ENCODE data around the gene STIMATE. TPM values are rescaled to one million over a fixed set of nuclear protein-coding genes. Genes with fewer than 3 reads are reported as not detected.

The STIMATE gene
- total RNA-seq, 1 donor from 2014 or later, result 17.6 TPM

DNA sequence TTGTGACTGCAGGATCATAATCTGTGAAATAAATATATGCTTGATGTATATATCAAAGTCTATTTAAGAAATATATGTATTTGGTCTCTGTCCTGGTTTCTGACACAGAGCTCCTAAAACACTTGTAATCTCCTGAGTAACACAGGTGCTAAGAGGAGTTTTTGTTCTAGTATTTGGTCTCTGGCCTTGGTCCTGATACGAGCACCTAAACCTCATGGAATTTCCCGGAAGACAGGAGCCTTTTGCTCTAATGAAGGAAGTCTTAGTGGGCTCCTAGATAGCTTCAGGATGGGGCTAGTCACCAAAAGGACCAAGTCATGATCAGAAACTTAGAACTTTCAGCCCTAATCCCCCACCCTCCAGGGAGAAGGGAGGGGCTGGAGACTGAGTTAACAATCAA lies 43.3 kb downstream of the STIMATE start:
- Mint-ChIP-seq H3K4me3 (ENCODE audit: low read depth) (no peak overlapping the region), H3K9me3 (no peaks in the 10 kb centered on the region), H3K4me1 (ENCODE audit: low read depth) (no peaks in the 10 kb centered on the region), H3K36me3 (ENCODE audit: low read depth) (peaks cover 5% of the 10 kb centered on the region), H3K27ac (no peak overlapping the region), H3K27me3 (ENCODE audit: low read depth) (no peaks in the 10 kb centered on the region)
- intact Hi-C loops (cut with micrococcal nuclease), result no loop called here
- no peak for DNase-seq (ENCODE audit: low spot score)

DNA sequence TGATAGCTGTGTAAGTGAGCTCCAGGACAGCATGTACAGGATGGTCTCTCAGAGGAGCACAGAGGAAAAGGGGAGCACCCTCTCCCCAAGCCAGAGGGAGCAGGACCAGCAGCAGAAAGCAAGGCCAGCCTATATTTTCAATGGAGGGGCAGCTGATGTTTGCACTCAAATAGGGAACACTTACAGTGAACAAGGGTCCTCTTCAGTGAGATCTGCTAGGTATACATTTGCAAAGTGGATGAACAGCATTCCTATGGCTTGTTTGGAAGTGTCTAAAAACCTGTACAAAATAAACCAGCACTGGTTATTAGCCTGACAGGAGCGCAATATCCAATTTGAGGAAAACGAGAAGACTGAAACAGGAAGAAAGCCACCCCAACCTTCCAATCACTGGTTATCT lies 44.9 kb downstream of the STIMATE start:
- Mint-ChIP-seq H3K36me3 (ENCODE audit: low read depth) (peaks cover 5% of the 10 kb centered on the region), H3K9me3 (no peaks in the 10 kb centered on the region), H3K4me3 (ENCODE audit: low read depth) (no peak overlapping the region), H3K27ac (no peak overlapping the region), H3K27me3 (ENCODE audit: low read depth) (no peaks in the 10 kb centered on the region), H3K4me1 (ENCODE audit: low read depth) (no peaks in the 10 kb centered on the region)
- intact Hi-C loops (cut with micrococcal nuclease), result no loop called here
- no peak for DNase-seq (ENCODE audit: low spot score)

DNA sequence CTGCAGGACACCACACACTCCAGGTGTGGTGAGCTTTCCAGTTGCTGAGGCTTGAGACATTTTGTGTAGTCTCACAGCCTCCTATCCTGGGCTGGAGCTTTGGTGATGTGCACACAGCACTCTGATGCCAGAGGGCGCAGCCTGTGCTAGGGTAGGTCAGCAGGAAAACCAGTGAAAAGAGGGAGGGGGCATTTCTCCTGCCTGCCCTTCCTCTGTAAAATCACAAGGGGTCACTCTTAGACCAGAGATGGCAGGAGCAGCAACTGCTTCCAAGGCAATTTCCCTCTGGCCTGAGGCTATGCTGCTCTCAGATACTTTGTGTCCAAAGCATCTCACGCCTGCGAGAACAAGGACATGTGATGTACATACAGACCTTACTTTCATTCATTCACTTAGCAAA lies 46.0 kb downstream of the STIMATE start:
- H3K27ac Mint-ChIP-seq, result no peak overlapping the region
- H3K27me3 Mint-ChIP-seq (ENCODE audit: low read depth), result no peaks in the 10 kb centered on the region
- peaks cover 5% of the 10 kb centered on the region for H3K36me3 Mint-ChIP-seq (ENCODE audit: low read depth)
- intact Hi-C loops (cut with micrococcal nuclease), result loop anchor here (1.0 to 2.0 kb wide), 2 partner anchors 83 to 222 kb away; no protein-coding TSS in a partner anchor
- no peak for DNase-seq (ENCODE audit: low spot score)
- H3K4me3 Mint-ChIP-seq (ENCODE audit: low read depth), result no peak overlapping the region
- H3K9me3 Mint-ChIP-seq, result no peaks in the 10 kb centered on the region
- H3K4me1 Mint-ChIP-seq (ENCODE audit: low read depth), result no peaks in the 10 kb centered on the region

DNA sequence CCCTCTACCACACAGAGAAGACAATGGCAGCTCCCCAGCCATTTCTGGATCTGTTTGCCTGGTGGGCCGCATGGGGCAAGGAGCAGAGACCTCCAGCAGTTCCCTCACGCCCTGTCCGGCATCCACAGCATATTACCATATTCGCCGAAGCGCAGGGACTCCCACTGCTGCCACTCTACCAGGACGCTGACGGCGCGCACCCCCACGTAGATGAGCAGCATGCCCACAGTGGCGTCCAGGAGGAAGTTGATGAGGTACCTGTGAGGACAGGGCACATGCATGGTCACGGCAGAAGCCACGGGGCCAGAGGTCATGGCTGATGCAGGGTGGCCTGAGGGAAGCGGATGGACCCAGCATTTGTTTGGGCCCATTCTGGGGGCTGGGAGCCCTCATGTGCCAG lies 47.7 kb downstream of the STIMATE start:
- no peak for DNase-seq (ENCODE audit: low spot score)
- Mint-ChIP-seq H3K27ac (no peak overlapping the region), H3K9me3 (no peaks in the 10 kb centered on the region), H3K36me3 (ENCODE audit: low read depth) (peaks cover 5% of the 10 kb centered on the region), H3K4me3 (ENCODE audit: low read depth) (no peak overlapping the region), H3K27me3 (ENCODE audit: low read depth) (no peaks in the 10 kb centered on the region), H3K4me1 (ENCODE audit: low read depth) (no peaks in the 10 kb centered on the region)
- intact Hi-C loops (cut with micrococcal nuclease), result loop anchor here (2.0 kb wide), 1 partner anchor 85 kb away; no protein-coding TSS in a partner anchor

DNA sequence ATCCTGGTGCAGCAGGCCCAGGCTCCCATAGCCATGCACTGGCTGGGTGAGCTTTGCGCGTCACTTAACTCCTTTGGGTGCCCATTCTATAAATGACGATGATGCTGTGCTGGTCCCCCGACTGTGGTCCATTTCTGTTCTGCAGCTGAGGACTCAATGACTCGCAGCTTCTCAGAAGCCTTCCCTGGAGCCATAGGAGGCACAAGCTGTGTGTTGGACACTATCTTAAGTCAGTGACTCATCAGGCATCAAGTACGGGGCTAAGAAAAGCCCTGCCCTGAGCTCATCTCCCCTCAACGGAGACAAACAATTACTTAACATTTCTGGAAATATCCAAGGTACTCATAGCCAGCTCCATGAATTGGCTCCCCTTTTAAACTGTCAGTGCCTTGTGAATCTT lies 48.7 kb downstream of the STIMATE start:
- Mint-ChIP-seq H3K36me3 (ENCODE audit: low read depth) (peaks cover 5% of the 10 kb centered on the region), H3K27ac (no peak overlapping the region), H3K27me3 (ENCODE audit: low read depth) (no peaks in the 10 kb centered on the region), H3K9me3 (no peaks in the 10 kb centered on the region), H3K4me3 (ENCODE audit: low read depth) (no peak overlapping the region), H3K4me1 (ENCODE audit: low read depth) (no peaks in the 10 kb centered on the region)
- no peak for DNase-seq (ENCODE audit: low spot score)
- intact Hi-C loops (cut with micrococcal nuclease), result no loop called here

DNA sequence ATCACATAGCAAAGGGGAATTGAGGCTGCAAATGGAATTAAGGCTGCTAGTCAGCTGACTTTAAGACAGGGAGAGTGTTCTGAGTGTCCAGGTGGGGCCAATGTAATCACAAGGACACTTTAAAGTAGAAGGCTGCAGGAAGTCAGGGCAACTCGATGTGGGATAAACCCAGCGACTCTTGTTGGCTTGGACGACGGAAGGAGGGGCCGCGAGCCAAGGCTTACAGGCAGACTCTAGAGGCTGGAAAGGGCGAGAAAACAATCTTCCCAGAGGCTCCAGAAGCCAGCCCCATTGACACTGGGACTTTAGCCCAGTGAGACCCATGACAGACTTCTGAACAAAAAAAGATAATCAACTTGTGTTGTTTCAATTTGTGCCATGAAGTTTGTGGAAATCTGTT lies 49.6 kb downstream of the STIMATE start:
- no peak for DNase-seq (ENCODE audit: low spot score)
- no peak overlapping the region for H3K4me3 Mint-ChIP-seq (ENCODE audit: low read depth)
- no peak overlapping the region for H3K27ac Mint-ChIP-seq
- no peaks in the 10 kb centered on the region for H3K9me3 Mint-ChIP-seq
- peaks cover 5% of the 10 kb centered on the region for H3K36me3 Mint-ChIP-seq (ENCODE audit: low read depth)
- intact Hi-C loops (cut with micrococcal nuclease), result no loop called here
- H3K27me3 Mint-ChIP-seq (ENCODE audit: low read depth), result no peaks in the 10 kb centered on the region
- H3K4me1 Mint-ChIP-seq (ENCODE audit: low read depth), result no peaks in the 10 kb centered on the region

DNA sequence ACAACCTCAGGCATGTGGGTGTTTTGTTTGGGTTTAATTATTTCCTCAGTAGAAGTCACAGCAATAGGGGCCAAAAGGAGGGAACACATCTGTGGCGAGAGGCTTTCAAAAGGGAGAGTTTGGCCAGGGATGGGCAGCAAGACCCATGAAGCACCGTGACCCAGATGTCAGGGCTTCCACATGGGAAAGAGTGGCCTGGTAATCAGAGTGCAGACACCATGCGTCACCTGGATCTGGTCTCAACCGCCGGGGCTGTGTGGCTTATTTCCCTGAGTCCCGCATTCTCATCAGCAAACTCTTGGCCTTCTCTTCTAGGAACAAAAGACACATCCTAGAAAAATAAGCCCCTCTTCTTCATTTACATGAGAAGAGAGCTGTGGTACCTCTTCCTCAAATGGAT lies 50.1 kb downstream of the STIMATE start:
- Mint-ChIP-seq H3K27me3 (ENCODE audit: low read depth) (no peaks in the 10 kb centered on the region), H3K9me3 (no peaks in the 10 kb centered on the region), H3K4me3 (ENCODE audit: low read depth) (no peak overlapping the region), H3K27ac (no peak overlapping the region), H3K4me1 (ENCODE audit: low read depth) (no peaks in the 10 kb centered on the region), H3K36me3 (ENCODE audit: low read depth) (peaks cover 5% of the 10 kb centered on the region)
- DNase-seq (ENCODE audit: low spot score), result no peak
- intact Hi-C loops (cut with micrococcal nuclease), result no loop called here

DNA sequence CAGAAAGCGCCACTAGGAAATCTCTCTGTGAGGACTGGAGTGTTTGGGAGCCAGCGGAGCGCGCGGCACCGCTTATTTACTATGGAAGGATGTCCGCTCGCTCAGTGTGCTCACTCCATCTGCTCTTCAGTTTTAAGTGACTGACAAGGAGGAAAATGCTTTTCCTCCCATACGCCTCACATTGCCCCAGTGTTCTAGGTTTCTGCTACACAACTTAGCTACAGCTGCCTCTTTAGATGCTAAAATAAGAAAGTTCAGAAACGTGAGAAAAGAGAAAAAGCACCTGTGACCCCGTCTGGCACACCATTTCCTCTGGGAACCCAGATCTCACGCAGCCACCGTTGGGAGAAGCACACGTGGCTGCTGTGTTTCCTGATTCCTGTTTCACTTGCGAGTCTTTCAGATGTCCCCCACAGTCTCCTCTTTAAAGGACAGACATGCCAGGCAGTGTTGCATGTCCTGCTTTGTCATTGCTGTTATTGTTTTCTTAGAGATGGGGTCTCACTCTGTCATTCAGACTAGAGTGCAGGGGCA lies 50.8 kb downstream of the STIMATE start:
- no peaks in the 10 kb centered on the region for H3K36me3 Mint-ChIP-seq (ENCODE audit: low read depth)
- no peaks in the 10 kb centered on the region for H3K9me3 Mint-ChIP-seq

DNA sequence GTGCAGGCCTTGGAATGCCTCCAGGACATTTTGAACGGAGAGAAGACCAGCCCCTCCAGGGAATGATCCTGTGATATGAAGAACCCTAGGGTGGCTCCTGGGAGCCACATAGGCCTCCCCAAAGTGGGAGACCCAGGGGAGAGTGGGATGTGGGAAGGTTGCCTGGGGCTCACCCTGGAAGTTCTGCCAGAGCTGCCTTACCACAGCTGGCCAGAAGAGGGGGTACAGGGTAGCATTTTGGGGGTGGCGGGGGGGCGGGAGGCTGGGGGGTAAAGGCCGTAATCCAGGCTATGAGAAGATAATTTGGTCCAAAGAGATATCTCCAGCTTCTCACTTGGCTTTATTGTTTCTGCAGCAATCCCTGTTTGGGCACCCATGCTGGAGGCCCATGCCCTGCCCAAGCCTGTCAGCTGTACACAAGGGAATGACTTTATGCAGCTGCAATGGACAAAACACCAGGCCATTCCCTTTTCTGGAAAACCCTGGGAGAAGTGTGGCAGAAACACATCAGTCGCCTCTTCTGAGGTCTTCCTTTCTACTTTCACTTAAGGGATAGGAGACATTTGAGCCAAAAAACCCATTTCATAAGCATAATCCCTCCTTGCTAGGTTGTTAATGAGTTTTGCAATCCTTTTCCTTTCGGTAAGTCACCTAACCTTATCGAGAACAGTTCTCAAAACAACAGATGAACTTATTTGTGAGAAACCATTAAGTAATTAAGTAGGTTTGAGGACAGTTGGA lies 51.5 kb downstream of the STIMATE start:
- Mint-ChIP-seq H3K27ac (no peak overlapping the region), H3K27me3 (ENCODE audit: low read depth) (no peaks in the 10 kb centered on the region), H3K36me3 (ENCODE audit: low read depth) (no peaks in the 10 kb centered on the region), H3K9me3 (no peaks in the 10 kb centered on the region), H3K4me3 (ENCODE audit: low read depth) (no peak overlapping the region), H3K4me1 (ENCODE audit: low read depth) (no peaks in the 10 kb centered on the region)
- intact Hi-C loops (cut with micrococcal nuclease), result no loop called here
- DNase-seq (ENCODE audit: low spot score), result no peak

More for the DNA sequence above, 50.8 kb downstream of the STIMATE start:
- intact Hi-C loops (cut with micrococcal nuclease), result no loop called here
- no peak overlapping the region for H3K27ac Mint-ChIP-seq
- H3K4me1 Mint-ChIP-seq (ENCODE audit: low read depth), result no peaks in the 10 kb centered on the region
- H3K27me3 Mint-ChIP-seq (ENCODE audit: low read depth), result no peaks in the 10 kb centered on the region
- H3K4me3 Mint-ChIP-seq (ENCODE audit: low read depth), result no peak overlapping the region
- no peak for DNase-seq (ENCODE audit: low spot score)

DNA sequence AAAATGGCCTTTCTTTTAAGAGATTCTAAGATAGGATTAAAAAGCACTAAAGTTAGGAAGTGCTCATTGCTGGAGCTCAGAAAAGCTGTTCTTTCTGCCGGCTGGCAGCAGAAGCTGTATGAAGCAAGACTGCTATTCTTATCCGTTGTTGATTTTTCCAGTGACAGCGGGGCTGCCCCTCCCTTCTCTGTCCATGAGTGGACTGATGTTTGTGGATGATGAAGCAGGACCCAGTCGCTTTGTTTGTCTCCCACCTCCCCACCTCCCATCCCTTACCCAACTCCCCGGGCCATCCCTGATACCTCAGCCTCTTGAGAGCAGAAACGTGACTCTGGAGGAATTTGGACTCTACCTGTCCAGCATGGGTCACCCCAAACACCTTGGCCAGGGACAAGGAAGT lies 52.2 kb downstream of the STIMATE start:
- intact Hi-C loops (cut with micrococcal nuclease), result no loop called here
- Mint-ChIP-seq H3K4me1 (ENCODE audit: low read depth) (no peaks in the 10 kb centered on the region), H3K4me3 (ENCODE audit: low read depth) (no peak overlapping the region), H3K27ac (no peak overlapping the region), H3K9me3 (no peaks in the 10 kb centered on the region), H3K36me3 (ENCODE audit: low read depth) (no peaks in the 10 kb centered on the region), H3K27me3 (ENCODE audit: low read depth) (no peaks in the 10 kb centered on the region)
- no peak for DNase-seq (ENCODE audit: low spot score)

DNA sequence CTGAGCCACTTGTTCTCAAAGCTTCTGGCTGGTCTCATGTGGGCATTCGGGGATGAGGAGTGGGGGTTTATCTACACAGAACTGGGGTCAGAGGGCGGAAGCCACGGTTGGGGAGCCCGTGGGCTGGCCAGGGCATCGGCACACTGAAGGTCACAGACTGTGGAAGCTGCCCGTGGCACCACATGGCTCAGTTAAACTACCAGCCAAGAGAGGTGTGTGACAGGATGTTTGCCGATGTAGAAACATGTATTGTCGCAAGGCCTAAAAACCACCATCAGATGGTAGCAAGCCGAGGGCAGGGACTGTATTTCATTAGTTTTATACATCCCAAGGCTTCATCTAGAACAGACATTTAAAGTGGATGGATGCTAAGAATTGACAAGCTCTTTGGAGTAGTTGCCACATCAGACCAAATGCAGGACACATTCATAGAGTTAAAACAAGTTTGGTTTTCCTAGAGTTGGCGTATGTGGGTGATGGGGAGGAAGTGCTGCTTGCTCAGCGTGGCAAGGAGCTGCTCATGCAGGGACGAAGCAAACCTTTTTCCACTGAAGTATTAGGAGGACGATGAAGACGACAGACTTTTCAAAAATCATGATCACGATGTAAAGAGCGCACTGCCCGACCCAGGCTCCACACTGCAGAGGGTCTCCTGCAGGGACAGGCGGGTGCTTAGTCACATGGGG lies 52.9 kb downstream of the STIMATE start:
- H3K27me3 Mint-ChIP-seq (ENCODE audit: low read depth), result no peaks in the 10 kb centered on the region
- no peaks in the 10 kb centered on the region for H3K36me3 Mint-ChIP-seq (ENCODE audit: low read depth)
- no peak overlapping the region for H3K4me3 Mint-ChIP-seq (ENCODE audit: low read depth)
- H3K27ac Mint-ChIP-seq, result no peak overlapping the region
- no peak for DNase-seq (ENCODE audit: low spot score)
- H3K9me3 Mint-ChIP-seq, result no peaks in the 10 kb centered on the region
- H3K4me1 Mint-ChIP-seq (ENCODE audit: low read depth), result peaks cover 2% of the 10 kb centered on the region
- intact Hi-C loops (cut with micrococcal nuclease), result no loop called here

DNA sequence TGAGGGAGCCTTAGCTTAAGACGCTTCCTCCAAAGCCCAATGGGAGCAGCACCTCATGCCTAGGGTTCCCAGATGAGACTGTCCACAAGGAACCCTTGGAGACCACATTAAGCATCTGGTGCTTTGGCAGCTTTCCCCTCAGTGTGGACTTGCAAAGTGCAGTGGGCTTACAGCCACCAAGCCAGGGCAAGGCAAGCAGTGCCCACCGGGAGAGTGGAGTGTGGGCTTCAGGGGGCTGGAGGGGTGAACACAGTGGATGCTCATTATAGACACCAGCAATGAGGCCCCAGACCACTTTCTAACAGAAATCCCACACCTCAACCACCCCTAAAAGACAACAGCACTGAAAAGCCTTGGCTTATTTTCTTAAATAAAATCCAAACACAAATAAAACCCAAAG lies 53.5 kb downstream of the STIMATE start:
- no peaks in the 10 kb centered on the region for H3K27me3 Mint-ChIP-seq (ENCODE audit: low read depth)
- no peak overlapping the region for H3K4me3 Mint-ChIP-seq (ENCODE audit: low read depth)
- H3K4me1 Mint-ChIP-seq (ENCODE audit: low read depth), result peaks cover 7% of the 10 kb centered on the region
- H3K36me3 Mint-ChIP-seq (ENCODE audit: low read depth), result no peaks in the 10 kb centered on the region
- intact Hi-C loops (cut with micrococcal nuclease), result no loop called here
- H3K27ac Mint-ChIP-seq, result no peak overlapping the region
- no peak for DNase-seq (ENCODE audit: low spot score)
- H3K9me3 Mint-ChIP-seq, result no peaks in the 10 kb centered on the region

DNA sequence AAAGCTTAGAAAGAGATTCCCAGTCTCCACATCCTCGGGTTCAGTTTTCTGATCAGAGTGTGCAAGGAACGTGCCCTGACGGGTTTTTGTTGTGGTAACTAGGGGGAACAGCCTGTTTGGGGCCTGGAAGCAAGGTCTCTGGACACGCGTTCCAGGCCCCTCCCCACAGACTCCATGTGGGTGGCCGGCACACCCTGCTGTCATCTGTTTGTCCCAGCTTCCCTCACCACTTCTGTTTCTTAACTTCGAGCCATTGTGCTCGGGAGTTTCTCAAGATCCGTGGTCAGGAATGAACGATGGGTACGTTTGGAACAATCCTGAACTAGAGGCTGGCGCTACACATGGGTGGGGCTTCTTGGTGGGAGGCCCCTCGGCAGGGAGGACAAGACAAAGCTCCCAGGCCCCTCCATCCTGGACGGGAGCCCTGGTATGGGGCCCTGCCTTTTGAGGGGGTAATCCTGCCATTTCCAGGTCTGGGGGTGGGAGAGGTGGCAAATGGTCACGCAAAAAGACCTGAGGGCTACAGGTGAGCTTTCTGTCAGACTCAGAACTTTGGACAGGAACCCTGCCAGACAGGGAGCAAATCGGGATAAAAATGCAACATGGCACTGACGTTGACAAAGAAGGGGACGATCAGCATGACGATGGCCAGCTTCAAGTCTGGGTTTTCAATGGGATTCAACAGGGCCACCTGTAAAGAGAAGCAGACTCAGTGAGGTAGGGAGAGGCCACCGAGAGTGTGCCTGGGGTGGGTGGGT lies 54.1 kb downstream of the STIMATE start:
- Mint-ChIP-seq H3K27me3 (ENCODE audit: low read depth) (no peaks in the 10 kb centered on the region), H3K9me3 (no peaks in the 10 kb centered on the region), H3K4me1 (ENCODE audit: low read depth) (peaks cover 11% of the 10 kb centered on the region), H3K27ac (no peak overlapping the region), H3K4me3 (ENCODE audit: low read depth) (no peak overlapping the region), H3K36me3 (ENCODE audit: low read depth) (no peaks in the 10 kb centered on the region)
- DNase-seq (ENCODE audit: low spot score), result no peak
- intact Hi-C loops (cut with micrococcal nuclease), result no loop called here

Data from activated T-helper 2 cell treated with anti-CD3 and anti-CD28 coated beads, Interferon-gamma antibody, Interleukin-2, Interleukin-4, amounts not matched to agents 10 μg/mL and 5 μg/mL and 100 μg/mL, durations not matched to agents 14 hours and 24 hours and 36 hours (primary cell).